ENCODE data around the gene MTHFS.

DNA sequence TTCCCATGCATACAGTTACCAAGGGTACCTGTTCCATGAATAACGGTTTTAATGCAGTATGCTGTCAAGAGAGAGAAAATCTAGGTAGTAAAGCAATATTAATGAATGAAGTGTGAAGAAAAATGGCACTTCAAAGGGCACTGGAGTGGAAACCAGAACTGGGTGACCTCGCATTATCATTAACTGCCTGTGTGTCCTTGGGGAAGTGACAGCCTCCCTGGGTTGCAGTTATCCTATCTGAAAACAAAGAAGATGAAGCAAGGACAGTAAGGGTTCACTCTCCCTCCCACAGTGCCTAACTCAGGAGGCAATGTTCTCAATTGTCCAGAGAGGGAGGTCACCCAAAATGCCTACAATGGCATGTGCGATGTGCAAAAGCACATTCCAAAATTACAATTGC lies 15.1 kb downstream of the MTHFS start:
- TF ChIP-seq CTCF (optimal IDR thresholded peaks at IDR 0.05 in 1 of 3, IDR thresholded peaks at IDR 0.05 in 1 of 3, conservative IDR thresholded peaks at IDR 0.05 in 1 of 3; ENCODE audit: extremely low read depth in 1 of 3, insufficient read depth in 2 of 3, low read length in 3 of 3) = no peak
- TF ChIP-seq EZH2 (IDR thresholded peaks at IDR 0.05; ENCODE audit: low read length) = no peak
